Activated T-cell treated with anti-CD3 and anti-CD28 coated beads, Interleukin-2, amount 50 U/mL, for 4 hours (primary cell): ENCODE data around the gene KLHL40. TPM values are rescaled to one million over a fixed set of nuclear protein-coding genes. Genes with fewer than 3 reads are reported as not detected.
A peak's percentile ranks its signal among the peaks of the same experiment; 100 is the strongest.

Source experiments
- ATAC-seq, 2 donors: fragments of 200-7000 bp; cut with Tn5 transposase; one replicate each; pipeline ENCODE4 v1.10.0; 2021
- DNase-seq: peaks from one replicate; pipeline ENCODE4 v3.0.0-alpha.2; 2020
- H3K27me3 Mint-ChIP-seq: one replicate; pipeline ENCODE4 v1.8.0; 2021; ENCODE audit warnings: low read depth, mixed read lengths
- H3K36me3 Mint-ChIP-seq: one replicate; pipeline ENCODE4 v1.8.0; 2022; ENCODE audit warnings: mixed read lengths; ENCODE audit not compliant: insufficient read depth
- H3K4me1 Mint-ChIP-seq: one replicate; pipeline ENCODE4 v1.8.0; 2021; ENCODE audit warnings: low read depth, mixed read lengths
- H3K4me3 Mint-ChIP-seq: one replicate; pipeline ENCODE4 v1.8.0; 2021; ENCODE audit warnings: mild to moderate bottlenecking, moderate library complexity, mixed read lengths
- H3K9me3 Mint-ChIP-seq: one replicate; pipeline ENCODE4 v1.8.0; 2021; ENCODE audit warnings: mixed read lengths
- total RNA-seq, 3 donors: library from RNA; stranded (reverse); gene quantifications; one replicate each; pipeline ENCODE4 v1.2.1, GENCODE V29; 2021

KLHL40 gene
- total RNA-seq, 3 donors from 2014 or later = not detected

DNA sequence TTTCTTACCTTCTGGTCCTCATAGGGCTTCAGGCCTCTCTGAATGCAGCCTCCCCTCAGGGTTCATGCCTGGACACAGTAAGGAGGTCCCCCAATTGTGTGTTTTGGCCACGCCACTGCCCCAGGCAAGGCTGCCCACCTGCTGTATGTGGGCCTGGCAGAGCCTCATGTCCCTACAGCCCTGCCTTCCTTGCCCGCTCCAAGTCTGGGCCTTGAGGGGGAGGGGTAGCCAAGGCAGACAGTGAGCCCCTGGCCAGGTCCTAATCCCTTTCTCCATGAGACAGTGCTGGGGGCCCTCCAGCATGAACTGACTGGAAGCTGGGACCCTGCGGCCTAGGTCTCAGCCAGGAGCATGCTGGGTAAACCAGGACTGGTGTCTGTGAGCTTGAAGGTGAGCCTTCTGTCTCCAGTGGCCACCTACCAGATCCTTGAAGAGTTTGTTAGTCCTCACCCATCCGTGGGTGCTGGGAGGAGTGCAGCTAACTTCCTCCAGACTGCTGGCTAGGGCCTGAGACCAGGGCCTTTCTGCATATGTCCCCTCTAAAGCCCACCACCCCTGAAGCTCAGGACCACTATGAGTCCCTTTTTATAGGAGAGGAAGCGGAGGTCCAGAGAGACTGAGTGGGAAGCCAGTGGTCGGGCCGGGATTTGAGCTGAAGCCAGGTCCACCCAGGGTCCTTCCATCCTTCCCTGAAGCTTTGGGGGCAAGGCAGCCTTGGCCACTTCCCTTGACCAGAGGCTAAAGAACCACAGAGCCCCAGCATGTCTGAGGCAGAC is 23.1 kb upstream of the KLHL40 start:
- no peaks in the 10 kb centered on the region for H3K4me1 Mint-ChIP-seq
- H3K4me3 Mint-ChIP-seq = no peak overlapping the region
- H3K9me3 Mint-ChIP-seq = no peaks in the 10 kb centered on the region
- no peak for ATAC-seq
- H3K27me3 Mint-ChIP-seq = no peaks in the 10 kb centered on the region
- H3K36me3 Mint-ChIP-seq = no peaks in the 10 kb centered on the region
- no peak for DNase-seq

DNA sequence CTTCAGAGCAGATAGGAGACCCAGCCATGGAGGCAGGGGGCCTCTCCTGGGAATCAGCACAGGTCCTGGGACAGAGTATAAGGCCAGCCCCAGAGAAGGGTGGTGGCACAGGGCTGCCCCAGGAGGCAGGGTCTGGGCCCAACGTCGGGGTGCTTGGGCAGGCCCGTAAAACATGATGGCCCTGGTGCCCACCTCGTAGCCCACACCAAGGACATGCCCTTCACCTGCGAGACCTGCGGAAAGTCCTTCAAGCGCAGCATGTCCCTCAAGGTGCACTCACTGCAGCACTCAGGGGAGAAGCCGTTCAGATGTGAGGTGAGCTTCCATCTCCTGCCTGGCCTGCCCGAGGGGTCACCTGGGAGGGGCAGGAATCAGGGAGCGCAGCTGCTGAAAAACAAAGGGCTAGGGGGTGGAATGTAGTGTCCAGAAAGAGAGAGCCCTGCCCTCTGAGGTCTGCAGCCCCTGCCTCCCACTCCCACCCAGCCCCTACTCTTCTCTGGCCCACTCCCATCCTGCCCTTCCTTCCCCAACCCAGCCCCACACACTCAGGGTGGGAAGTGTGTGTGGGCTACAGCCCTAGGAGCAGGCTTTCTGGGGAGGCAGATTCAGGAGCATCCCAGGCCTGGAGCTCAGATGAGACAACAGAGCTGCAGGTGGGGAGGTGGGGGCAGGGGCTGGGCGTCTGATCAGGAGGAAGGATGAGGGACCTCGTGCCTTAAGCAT is 22.4 kb upstream of the KLHL40 start:
- Mint-ChIP-seq H3K4me3 (no peak overlapping the region), H3K36me3 (no peaks in the 10 kb centered on the region), H3K9me3 (no peaks in the 10 kb centered on the region), H3K27me3 (no peaks in the 10 kb centered on the region), H3K4me1 (no peaks in the 10 kb centered on the region)
- no peak for DNase-seq
- ATAC-seq = no peak

DNA sequence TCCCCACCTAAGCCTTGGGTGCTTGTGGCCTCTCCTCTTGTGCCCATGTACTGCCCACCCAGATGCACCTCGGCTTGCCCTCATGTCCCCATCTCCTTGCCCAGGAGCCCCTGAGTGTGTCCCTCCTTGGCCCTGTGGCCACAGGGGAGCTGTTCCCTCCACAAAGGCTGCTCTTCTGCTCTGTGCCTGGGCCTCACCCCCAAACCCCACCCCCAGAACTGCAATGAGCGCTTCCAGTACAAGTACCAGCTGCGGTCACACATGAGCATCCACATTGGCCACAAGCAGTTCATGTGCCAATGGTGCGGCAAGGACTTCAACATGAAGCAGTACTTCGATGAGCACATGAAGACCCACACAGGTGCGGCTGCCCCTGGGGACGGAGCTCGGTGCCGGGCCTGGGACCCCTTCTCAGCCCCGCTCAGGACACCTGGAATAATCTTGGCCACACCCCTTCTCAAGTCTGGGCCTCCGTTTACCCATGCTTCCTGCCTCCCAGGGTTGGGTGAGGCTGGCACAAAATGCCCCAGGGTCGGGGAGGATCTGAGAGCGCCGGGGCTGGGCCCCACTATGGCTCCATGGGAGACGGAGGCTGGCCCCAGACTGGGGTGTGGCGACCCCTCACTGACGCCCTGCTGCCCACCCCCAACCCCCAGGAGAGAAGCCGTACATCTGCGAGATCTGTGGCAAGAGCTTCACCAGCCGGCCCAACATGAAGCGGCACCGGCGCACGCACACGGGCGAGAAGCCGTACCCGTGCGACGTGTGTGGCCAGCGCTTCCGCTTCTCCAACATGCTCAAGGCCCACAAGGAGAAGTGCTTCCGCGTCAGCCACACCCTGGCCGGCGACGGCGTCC is 21.5 kb upstream of the KLHL40 start:
- Mint-ChIP-seq H3K4me1 (no peaks in the 10 kb centered on the region), H3K36me3 (no peaks in the 10 kb centered on the region), H3K27me3 (no peaks in the 10 kb centered on the region), H3K4me3 (no peak overlapping the region), H3K9me3 (peaks cover 2% of the 10 kb centered on the region)
- no peak for ATAC-seq
- no peak for DNase-seq

DNA sequence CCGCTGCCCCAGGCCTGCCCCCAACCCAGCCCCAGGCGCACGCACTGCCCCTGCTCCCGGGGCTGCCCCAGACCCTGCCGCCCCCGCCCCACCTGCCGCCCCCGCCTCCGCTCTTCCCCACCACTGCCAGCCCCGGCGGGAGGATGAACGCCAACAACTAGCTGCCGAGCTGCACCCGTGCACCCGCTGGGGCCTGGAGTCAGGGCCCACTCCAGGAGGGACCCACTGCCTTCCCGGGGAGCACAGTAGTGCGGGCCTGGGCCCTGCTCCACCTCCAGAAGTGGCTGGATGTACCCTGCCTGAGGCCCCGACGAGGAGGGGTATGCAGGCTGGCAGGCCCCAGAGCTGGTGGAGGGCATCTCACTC is 20.9 kb upstream of the KLHL40 start:
- Mint-ChIP-seq H3K4me3 (no peak overlapping the region), H3K4me1 (no peaks in the 10 kb centered on the region)
- no peak for DNase-seq

DNA sequence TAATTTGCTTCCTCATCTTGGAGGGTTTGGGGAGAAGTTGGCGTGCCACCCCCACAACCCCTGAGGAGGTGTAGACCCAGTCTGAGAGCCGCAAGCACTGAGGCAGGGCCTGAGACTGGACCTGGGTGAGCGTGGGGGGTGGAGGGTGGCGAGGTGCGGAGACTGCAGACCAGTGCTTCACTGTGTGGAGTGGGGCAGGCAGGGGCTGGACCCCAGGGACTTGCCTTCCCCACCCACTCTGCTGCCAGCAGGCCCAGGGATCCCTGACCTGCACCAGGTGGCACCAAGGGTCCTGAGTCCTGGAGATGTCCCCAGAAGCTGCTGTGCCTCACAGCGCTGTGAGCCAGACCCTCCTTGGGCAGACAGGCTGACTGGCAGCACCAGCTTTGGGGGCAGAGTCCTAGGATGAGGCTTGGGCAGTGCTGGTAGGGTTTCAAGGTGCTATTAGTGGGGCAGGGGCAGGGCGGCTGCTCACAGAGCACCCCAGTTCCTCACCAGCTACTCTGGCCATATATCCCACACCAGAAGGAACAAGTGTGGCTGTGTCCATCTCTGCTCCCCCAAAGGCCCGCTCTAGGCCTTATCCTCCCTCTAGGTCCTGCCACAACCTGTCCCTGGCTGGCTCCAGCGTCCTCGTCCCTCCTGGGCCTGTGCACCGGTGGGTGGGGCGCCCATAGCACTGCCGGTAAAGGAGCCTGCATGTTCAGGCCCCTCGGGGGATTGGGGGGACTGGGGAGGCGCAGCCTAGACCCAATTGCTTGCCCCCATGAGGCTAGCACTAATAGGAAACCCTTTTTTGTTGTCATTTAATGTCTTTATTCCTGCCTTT is 20.1 kb upstream of the KLHL40 start:
- H3K4me1 Mint-ChIP-seq = no peaks in the 10 kb centered on the region
- no peaks in the 10 kb centered on the region for H3K27me3 Mint-ChIP-seq
- H3K9me3 Mint-ChIP-seq = peaks cover 4% of the 10 kb centered on the region
- DNase-seq = no peak
- no peak overlapping the region for H3K4me3 Mint-ChIP-seq
- ATAC-seq = no peak
- H3K36me3 Mint-ChIP-seq = no peaks in the 10 kb centered on the region

More for the DNA sequence above, 20.9 kb upstream of the KLHL40 start:
- Mint-ChIP-seq H3K9me3 (peaks cover 4% of the 10 kb centered on the region), H3K27me3 (no peaks in the 10 kb centered on the region), H3K36me3 (no peaks in the 10 kb centered on the region)
- ATAC-seq = no peak

DNA sequence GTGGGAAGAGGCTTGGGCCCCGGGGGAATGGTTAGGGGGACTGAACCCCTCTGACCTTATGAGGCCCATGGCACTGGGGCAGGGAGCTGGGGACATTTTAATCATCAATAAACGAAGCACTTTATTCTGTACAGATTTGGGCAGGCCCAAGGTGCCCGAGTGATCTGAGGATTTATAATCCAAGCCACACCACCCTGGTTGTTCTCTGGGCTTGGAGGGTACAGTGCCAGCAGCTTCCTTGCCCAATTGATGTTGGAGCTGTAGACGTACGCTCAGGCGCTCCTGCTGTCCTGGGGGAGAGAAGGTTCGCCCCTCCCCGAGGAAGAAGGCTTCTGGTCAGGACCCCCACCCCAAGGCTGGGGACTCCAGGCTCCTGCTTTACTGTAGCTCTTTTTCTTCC is 19.3 kb upstream of the KLHL40 start:
- DNase-seq = no peak
- Mint-ChIP-seq H3K9me3 (peaks cover 4% of the 10 kb centered on the region), H3K36me3 (no peaks in the 10 kb centered on the region), H3K4me1 (no peaks in the 10 kb centered on the region), H3K27me3 (no peaks in the 10 kb centered on the region), H3K4me3 (no peak overlapping the region)
- no peak for ATAC-seq

DNA sequence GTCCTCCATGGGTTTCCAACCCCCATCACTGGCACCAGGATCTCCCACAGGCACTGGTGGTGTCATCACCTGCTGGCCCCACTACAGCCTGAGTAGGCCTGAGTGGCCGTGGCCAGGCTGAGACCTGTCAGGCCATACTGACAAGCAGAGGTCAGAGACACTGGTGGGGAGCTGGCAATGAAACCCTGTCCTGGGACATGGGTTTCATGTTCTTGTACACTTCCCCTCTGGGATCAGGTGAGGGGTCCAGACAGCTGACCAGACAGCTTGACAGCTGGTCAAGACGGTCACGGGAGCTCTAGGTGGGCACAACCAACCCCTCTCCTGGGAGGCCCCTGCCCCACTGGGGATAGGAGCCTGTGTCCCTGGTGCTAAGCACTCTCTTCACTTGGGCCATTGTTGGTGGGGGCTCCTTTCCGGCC is 18.7 kb upstream of the KLHL40 start:
- Mint-ChIP-seq H3K9me3 (peaks cover 4% of the 10 kb centered on the region), H3K4me1 (no peaks in the 10 kb centered on the region), H3K27me3 (no peaks in the 10 kb centered on the region), H3K4me3 (no peak overlapping the region), H3K36me3 (no peaks in the 10 kb centered on the region)
- no peak for DNase-seq
- no peak for ATAC-seq

DNA sequence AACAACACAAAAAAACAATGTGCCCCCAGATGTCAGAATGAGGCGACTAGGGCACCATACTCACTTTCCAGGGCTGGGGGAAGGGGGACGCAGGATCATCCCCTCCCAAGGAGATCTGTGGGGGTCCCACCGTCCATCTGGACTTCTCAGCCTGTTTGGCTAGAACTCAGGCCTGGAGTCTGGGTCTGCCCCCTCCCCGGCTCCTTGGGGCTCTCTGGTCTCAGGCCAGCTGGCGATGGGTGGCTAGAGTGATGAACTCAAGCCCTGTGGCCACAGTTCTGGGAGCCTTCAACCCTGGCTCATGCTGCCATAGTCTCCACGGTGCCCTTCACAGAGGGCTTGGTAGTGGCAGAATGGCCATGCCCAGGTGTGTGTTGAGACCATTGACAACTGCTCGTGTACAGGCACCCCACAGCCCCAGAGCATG is 18.2 kb upstream of the KLHL40 start:
- no peaks in the 10 kb centered on the region for H3K36me3 Mint-ChIP-seq
- peaks cover 4% of the 10 kb centered on the region for H3K9me3 Mint-ChIP-seq
- DNase-seq = no peak
- H3K27me3 Mint-ChIP-seq = no peaks in the 10 kb centered on the region
- no peaks in the 10 kb centered on the region for H3K4me1 Mint-ChIP-seq
- ATAC-seq = no peak
- H3K4me3 Mint-ChIP-seq = no peak overlapping the region

DNA sequence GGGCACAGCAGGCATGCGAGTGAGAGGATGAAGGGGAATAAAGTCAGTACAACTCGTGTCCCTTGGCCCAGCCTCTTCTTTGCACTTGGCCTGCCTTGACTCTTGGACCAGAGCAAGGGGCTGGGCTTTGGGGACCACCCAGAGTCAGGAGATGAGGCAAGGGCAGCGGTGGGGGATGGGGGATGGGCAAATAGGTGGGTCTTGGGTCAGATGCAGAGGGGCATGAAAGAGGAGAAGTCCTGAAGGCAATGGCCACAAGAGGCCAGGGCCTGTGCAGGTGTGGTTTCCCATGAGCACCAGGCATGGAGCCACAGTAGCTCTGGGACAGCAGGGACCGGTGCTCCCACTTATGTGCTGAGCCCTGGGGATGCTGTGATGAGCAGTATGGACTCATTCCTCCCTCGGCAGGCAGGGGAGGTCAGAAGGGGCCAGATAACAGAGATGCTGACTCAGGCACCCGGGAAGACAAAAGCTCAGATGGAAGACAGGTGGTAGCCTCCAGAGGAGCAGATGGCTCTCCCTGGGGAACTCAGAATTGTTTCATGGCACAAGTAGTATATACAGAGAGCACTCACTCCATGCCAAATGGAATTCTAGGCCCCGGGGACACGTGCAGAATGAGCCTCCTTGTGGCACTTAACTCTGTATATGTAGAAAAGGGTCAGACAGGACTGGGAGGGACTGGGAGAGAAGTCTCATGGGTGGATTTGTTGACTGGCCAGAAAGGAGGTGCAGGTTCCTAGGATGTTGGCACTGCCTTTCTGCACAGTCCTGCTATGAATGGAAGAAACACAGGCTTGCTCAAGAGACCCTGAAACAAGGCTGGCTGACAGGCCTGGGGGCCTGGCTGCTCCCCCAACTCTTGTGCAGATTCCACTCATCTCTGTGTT is 17.6 kb upstream of the KLHL40 start:
- no peaks in the 10 kb centered on the region for H3K36me3 Mint-ChIP-seq
- DNase-seq (no peak), ATAC-seq (no peak)
- H3K9me3 Mint-ChIP-seq = peaks cover 4% of the 10 kb centered on the region
- no peak overlapping the region for H3K4me3 Mint-ChIP-seq
- H3K4me1 Mint-ChIP-seq = no peaks in the 10 kb centered on the region
- no peaks in the 10 kb centered on the region for H3K27me3 Mint-ChIP-seq

DNA sequence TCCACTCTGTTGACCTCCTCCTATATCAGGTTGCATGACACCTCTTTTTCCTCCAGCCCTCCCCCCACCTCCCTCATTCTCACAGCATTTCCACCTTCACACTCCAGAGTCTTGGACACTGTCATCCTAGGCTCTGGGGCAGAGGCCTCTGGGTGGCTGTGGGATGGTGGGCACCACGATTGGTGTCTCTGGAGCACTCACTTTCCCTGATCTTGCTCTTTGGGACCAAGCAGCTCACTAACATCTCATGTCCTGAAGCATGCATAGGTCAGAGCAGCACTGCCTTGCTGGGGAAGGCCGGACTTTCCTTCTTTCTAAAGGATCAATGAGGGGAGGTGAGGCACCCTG is 16.9 kb upstream of the KLHL40 start:
- no peak for ATAC-seq
- H3K36me3 Mint-ChIP-seq = no peaks in the 10 kb centered on the region
- H3K4me1 Mint-ChIP-seq = no peaks in the 10 kb centered on the region
- peak; percentile 1 for DNase-seq
- H3K27me3 Mint-ChIP-seq = no peaks in the 10 kb centered on the region
- H3K4me3 Mint-ChIP-seq = no peak overlapping the region
- H3K9me3 Mint-ChIP-seq = peaks cover 4% of the 10 kb centered on the region

DNA sequence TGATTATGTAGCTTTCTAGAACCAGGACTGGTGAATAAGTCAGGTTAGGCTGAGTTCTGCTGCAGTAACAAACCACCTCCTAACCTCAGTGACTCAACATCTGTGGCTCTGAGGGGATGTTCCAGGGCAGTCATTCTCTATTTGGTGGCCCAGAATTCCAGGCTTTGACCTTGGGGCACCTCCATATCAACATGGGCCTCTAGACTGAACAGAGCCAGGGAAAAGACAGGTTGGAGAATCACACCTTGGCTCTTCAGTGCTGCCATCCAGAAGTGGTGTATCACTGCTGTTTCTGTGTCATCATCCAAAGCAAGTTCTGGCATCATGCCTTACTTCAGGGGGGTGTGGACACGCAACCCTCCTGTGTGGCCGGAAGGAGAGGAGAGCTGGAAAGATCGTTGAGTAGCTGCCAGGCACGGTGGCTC is 16.5 kb upstream of the KLHL40 start:
- no peaks in the 10 kb centered on the region for H3K4me1 Mint-ChIP-seq
- H3K4me3 Mint-ChIP-seq = no peak overlapping the region
- DNase-seq (no peak), ATAC-seq (no peak)
- H3K27me3 Mint-ChIP-seq = no peaks in the 10 kb centered on the region
- H3K36me3 Mint-ChIP-seq = no peaks in the 10 kb centered on the region
- H3K9me3 Mint-ChIP-seq = peaks cover 4% of the 10 kb centered on the region

DNA sequence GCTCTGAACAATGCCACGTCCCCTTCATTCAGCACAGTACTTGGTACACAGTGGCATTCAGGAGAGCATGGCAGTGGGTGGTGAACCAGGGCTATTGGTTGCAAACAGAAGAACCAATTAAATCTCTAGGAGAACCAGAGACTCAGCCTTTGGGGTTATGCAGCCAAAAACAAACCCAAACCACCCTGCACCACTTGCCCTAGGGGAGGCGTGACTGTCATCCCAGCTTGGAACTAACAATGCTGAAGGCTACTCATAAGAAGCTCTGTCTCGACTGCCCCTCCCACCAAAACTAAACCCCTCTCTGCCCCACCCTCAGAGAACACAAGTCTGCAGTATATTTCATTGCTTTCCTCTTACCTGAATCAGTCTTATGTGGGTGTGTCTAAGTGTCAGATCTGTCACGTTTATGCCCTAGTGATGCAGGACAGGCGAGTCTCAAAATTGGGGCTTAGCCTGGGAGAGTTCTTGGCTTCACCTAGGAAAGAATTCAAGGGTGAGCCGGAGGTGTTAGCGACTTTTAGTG is 15.2 kb upstream of the KLHL40 start:
- ATAC-seq (no peak), DNase-seq (no peak)
- H3K27me3 Mint-ChIP-seq = no peaks in the 10 kb centered on the region
- peaks cover 4% of the 10 kb centered on the region for H3K9me3 Mint-ChIP-seq
- H3K4me3 Mint-ChIP-seq = no peak overlapping the region
- no peaks in the 10 kb centered on the region for H3K36me3 Mint-ChIP-seq
- H3K4me1 Mint-ChIP-seq = no peaks in the 10 kb centered on the region

DNA sequence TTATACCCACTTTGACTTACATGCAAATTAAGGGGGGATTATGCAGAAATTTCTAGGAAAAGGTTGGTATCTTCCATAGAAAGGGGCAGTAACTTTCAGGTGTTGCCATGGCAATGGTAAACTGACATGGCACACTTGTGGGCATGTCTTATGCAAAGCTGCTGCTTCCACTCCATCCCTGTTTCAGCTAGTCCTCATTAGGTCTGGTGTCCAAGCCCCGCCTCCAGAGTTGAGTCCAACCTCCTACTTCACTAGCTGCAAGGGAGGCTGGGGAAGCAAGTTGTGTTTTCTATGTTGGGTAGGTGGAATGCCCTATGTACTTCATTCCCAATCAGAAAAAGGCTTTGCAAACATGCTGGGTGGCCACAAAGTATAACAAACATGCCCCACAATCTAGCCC is 14.7 kb upstream of the KLHL40 start:
- Mint-ChIP-seq H3K4me1 (no peaks in the 10 kb centered on the region), H3K9me3 (peaks cover 4% of the 10 kb centered on the region), H3K36me3 (no peaks in the 10 kb centered on the region), H3K4me3 (no peak overlapping the region), H3K27me3 (no peaks in the 10 kb centered on the region)
- DNase-seq (no peak), ATAC-seq (no peak)
